ENCODE measurements around the gene KCNH2. TPM values are rescaled to one million over a fixed set of nuclear protein-coding genes. Genes with fewer than 3 reads are reported as not detected.

KCNH2 gene
- total RNA-seq, 1 donor from 2014 or later = 10.0 TPM

DNA sequence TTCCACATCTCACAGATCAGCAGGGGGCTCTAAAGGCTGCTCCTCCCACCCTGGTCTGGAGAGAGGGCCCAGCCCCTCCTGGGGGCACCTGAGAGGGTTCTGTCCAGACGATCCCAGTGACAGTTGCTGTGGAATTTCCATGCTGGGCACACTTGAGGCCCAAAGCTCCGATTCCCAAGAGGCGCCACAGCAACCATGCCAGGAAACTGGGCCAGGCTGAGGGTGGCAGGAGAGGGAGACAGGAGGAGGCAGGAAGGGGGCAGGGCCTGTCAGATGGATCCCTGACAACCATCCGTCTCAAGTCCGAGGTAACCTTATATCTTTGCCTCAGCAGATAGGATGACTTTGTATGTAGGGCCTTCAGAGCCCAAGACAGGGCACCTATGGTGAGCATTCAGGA is 8.4 kb upstream of the KCNH2 start:
- TF ChIP-seq, protein P1, sequence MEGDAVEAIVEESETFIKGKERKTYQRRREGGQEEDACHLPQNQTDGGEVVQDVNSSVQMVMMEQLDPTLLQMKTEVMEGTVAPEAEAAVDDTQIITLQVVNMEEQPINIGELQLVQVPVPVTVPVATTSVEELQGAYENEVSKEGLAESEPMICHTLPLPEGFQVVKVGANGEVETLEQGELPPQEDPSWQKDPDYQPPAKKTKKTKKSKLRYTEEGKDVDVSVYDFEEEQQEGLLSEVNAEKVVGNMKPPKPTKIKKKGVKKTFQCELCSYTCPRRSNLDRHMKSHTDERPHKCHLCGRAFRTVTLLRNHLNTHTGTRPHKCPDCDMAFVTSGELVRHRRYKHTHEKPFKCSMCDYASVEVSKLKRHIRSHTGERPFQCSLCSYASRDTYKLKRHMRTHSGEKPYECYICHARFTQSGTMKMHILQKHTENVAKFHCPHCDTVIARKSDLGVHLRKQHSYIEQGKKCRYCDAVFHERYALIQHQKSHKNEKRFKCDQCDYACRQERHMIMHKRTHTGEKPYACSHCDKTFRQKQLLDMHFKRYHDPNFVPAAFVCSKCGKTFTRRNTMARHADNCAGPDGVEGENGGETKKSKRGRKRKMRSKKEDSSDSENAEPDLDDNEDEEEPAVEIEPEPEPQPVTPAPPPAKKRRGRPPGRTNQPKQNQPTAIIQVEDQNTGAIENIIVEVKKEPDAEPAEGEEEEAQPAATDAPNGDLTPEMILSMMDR (conservative IDR thresholded peaks at IDR 0.05) = no peak
- Mint-ChIP-seq H3K9me3 (peaks cover 6% of the 10 kb centered on the region), H3K36me3 (no peaks in the 10 kb centered on the region), H3K4me3 (no peak overlapping the region), H3K27me3 (peaks cover 58% of the 10 kb centered on the region), H3K27ac (no peak overlapping the region), H3K4me1 (ENCODE audit: unreplicated experiment) (peaks cover 10% of the 10 kb centered on the region)
- DNase-seq (ENCODE audit: extremely low spot score, unreplicated experiment) = no peak

DNA sequence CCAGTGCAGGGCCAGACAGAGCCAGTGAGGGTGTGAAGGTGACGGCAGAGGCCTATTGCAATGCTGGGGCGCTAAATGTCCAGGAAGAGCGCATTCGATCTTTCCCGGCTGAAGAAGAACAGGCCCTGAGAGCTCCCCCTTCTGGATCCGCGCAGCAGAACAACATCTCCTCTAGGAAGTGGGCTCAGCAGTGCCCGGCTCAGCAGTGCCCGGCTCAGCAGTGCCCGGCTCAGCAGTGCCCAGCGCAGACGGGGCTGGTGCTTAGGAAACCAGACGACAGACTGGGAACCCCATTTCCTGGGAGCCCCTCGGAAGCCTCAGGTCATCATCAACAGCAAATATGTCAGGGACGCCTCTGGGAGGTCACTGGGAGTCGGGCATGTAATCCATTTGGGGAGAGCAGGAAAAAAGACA is 8.0 kb upstream of the KCNH2 start:
- H3K9me3 Mint-ChIP-seq = peaks cover 6% of the 10 kb centered on the region
- H3K4me1 Mint-ChIP-seq (ENCODE audit: unreplicated experiment) = peaks cover 10% of the 10 kb centered on the region
- DNase-seq (ENCODE audit: extremely low spot score, unreplicated experiment) = no peak
- H3K36me3 Mint-ChIP-seq = no peaks in the 10 kb centered on the region
- no peak overlapping the region for H3K4me3 Mint-ChIP-seq
- peaks cover 61% of the 10 kb centered on the region for H3K27me3 Mint-ChIP-seq
- TF ChIP-seq, protein P1 (conservative IDR thresholded peaks at IDR 0.05) = peak; percentile 80
- H3K27ac Mint-ChIP-seq = no peak overlapping the region

DNA sequence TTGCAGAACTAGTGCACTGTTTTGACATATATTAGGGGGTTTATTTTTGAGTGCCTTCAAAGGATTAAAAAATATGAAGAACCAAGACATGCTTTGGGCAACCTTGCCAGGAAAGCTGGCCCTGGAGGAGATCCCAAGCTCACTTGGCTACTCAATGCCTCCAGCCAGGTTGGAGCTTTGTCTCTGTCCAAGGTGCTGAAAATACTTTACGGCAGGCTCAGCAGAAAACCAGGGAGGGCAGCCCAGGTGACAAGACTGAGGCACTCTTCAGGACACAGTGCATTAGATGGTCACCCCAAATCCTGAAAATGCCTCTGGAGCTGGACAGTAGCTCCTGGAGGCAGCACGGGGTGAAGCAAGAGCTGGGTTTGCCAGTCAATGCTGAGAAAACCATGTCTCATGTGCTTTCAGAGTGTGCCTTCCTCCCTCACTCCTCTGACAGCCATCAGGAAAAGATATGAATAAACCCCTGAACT is 5.8 kb upstream of the KCNH2 start:
- Mint-ChIP-seq H3K4me1 (ENCODE audit: unreplicated experiment) (peaks cover 5% of the 10 kb centered on the region), H3K4me3 (no peak overlapping the region), H3K36me3 (no peaks in the 10 kb centered on the region), H3K27ac (no peak overlapping the region), H3K9me3 (no peaks in the 10 kb centered on the region), H3K27me3 (peaks cover 71% of the 10 kb centered on the region)
- TF ChIP-seq, protein P1 (conservative IDR thresholded peaks at IDR 0.05) = no peak
- DNase-seq (ENCODE audit: extremely low spot score, unreplicated experiment) = no peak

DNA sequence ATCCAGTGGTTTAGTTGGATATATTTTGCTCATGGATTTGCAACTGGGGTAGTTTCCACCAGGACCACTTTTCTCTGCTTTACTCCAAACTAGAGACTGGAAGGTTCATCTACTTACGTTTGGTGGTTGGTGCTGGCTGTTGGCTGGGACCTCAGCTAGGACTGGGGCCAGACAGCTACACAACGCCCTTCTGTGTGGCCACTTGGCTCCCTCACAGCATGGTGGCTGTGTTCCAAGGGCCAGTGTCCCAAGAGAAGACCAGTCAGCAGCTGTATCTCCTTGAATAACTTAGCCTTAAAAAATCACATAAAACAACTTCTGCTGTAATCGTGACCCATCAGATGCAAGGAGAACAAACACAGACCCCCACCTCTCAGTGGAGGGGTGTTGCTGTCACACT is 4.2 kb upstream of the KCNH2 start:
- no peak overlapping the region for H3K27ac Mint-ChIP-seq
- H3K9me3 Mint-ChIP-seq = no peaks in the 10 kb centered on the region
- no peak for DNase-seq (ENCODE audit: extremely low spot score, unreplicated experiment)
- TF ChIP-seq, protein P1 (conservative IDR thresholded peaks at IDR 0.05) = no peak
- H3K4me3 Mint-ChIP-seq = no peak overlapping the region
- H3K4me1 Mint-ChIP-seq (ENCODE audit: unreplicated experiment) = peaks cover 11% of the 10 kb centered on the region
- H3K27me3 Mint-ChIP-seq = peaks cover 69% of the 10 kb centered on the region
- H3K36me3 Mint-ChIP-seq = no peaks in the 10 kb centered on the region

DNA sequence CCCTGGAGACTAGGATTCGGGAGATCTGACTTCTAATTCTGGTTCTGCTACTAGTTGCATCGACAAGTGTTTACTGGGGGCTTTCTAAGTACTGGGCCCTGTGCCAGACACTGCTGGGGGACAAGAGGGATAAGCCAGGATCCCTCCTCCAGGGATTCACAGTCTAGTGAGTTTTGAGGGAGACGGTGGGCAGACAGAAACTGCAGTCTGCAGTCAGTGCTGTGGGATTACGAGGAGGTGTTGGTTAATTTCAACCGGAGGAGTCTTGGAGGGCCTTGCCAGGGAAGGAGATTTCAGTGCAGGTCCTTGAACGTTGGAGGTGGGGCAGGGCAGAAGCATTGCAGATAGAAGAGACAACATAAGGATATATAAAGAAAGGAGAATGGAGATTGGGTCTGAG is 3.5 kb upstream of the KCNH2 start:
- H3K9me3 Mint-ChIP-seq = no peaks in the 10 kb centered on the region
- TF ChIP-seq, protein P1 (conservative IDR thresholded peaks at IDR 0.05) = no peak
- H3K4me3 Mint-ChIP-seq = no peak overlapping the region
- peaks cover 76% of the 10 kb centered on the region for H3K27me3 Mint-ChIP-seq
- H3K36me3 Mint-ChIP-seq = no peaks in the 10 kb centered on the region
- peaks cover 18% of the 10 kb centered on the region for H3K4me1 Mint-ChIP-seq (ENCODE audit: unreplicated experiment)
- H3K27ac Mint-ChIP-seq = no peak overlapping the region
- DNase-seq (ENCODE audit: extremely low spot score, unreplicated experiment) = no peak

DNA sequence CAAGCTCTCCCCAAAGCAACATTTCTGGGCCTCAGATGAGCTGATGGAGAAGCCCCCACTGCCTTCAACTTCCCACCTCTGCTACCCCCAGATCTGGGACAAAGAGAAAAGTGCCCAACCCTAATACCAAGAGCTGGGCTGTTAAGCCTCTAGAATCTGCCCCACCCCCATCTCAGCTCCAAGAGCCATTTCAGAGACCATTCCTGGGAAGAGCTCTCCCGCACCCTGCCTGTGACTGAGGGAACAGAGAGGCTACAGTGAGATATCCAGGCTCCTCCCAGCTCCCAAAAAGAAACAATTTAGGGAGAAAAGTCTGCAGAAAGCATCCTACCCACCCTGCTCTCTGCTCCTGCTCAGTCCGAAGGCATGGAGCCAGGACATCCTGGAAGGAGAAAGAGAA is 2.5 kb upstream of the KCNH2 start:
- H3K4me3 Mint-ChIP-seq = peak overlapping the region; percentile 25

More for the DNA sequence above, 2.5 kb upstream of the KCNH2 start:
- Mint-ChIP-seq H3K4me1 (ENCODE audit: unreplicated experiment) (peaks cover 18% of the 10 kb centered on the region), H3K36me3 (no peaks in the 10 kb centered on the region), H3K27me3 (peaks cover 75% of the 10 kb centered on the region), H3K27ac (no peak overlapping the region), H3K9me3 (no peaks in the 10 kb centered on the region)
- no peak for DNase-seq (ENCODE audit: extremely low spot score, unreplicated experiment)
- TF ChIP-seq, protein P1 (conservative IDR thresholded peaks at IDR 0.05) = no peak

All from type B pancreatic cell (in vitro differentiated cells).